HT1080 (cell line): ENCODE data around the gene TXLNB. TPM values are rescaled to one million over a fixed set of nuclear protein-coding genes. Genes with fewer than 3 reads are reported as not detected.

Source experiments
- DNase-seq: peaks from one replicate; pipeline ENCODE4 v3.0.0-alpha.2; 2015; ENCODE audit warnings: low read depth
- polyA plus RNA-seq, 2 experiments: library from polyadenylated mRNA; depleted of rRNA; stranded (reverse); fragments of >200 nt; gene quantifications; 2 replicates each; pipeline ENCODE4 v1.2.3, GENCODE V29; 2015
- total RNA-seq: library from RNA; depleted of rRNA; stranded (reverse); fragments of >200 nt; shearing (Covaris generic); gene quantifications from 2 replicates; pipeline ENCODE4 v1.2.3, GENCODE V29; 2014; rRNA removed

The TXLNB gene
- total RNA-seq = 0.07 and 0.40 TPM in 2 replicates
- polyA plus RNA-seq (2015; cell fraction: cytosol; rRNA removed) = 0.05 and 0.06 TPM in 2 replicates
- 0.24 and 0.29 TPM in 2 replicates for polyA plus RNA-seq (2015; cell fraction: nucleus; rRNA removed)

GRCh38 chr6:139291813-139292619 is at the start of gene TXLNB:
Gene TXLNB, minus strand, starts transcription at chr6:139291998. Its CDS starts 3,099 bp downstream, at chr6:139288899.
- DNase-seq = peak; percentile 81

- DNase-seq = no peak
These were observed 49.3 kb upstream of the TXLNB start for GRCh38 chr6:139341060-139341459.

- DNase-seq = no peak
These were observed 47.0 kb upstream of the TXLNB start for GRCh38 chr6:139338795-139339194.

GRCh38 chr6:139337830-139338229 is 46.0 kb upstream of the TXLNB start:
- no peak for DNase-seq

- DNase-seq = no peak
These were observed 45.2 kb upstream of the TXLNB start for GRCh38 chr6:139337001-139337400.

- no peak for DNase-seq
These were observed 44.7 kb upstream of the TXLNB start for GRCh38 chr6:139336488-139336887.

- no peak for DNase-seq
These were observed 43.8 kb upstream of the TXLNB start for GRCh38 chr6:139335447-139336210.

GRCh38 chr6:139334806-139335446 is 43.1 kb upstream of the TXLNB start:
- peak; percentile 73 for DNase-seq

- no peak for DNase-seq
These were observed 39.2 kb upstream of the TXLNB start for GRCh38 chr6:139330826-139331500.

- DNase-seq = no peak
These were observed 38.5 kb upstream of the TXLNB start for GRCh38 chr6:139330306-139330705.

- DNase-seq = no peak
These were observed 37.4 kb upstream of the TXLNB start for GRCh38 chr6:139329224-139329623.

- DNase-seq = no peak
These were observed 35.2 kb upstream of the TXLNB start for GRCh38 chr6:139327038-139327437.

- DNase-seq = no peak
These were observed 33.9 kb upstream of the TXLNB start for GRCh38 chr6:139325686-139326085.

- no peak for DNase-seq
These were observed 33.3 kb upstream of the TXLNB start for GRCh38 chr6:139325125-139325524.

- no peak for DNase-seq
These were observed 32.4 kb upstream of the TXLNB start for GRCh38 chr6:139324301-139324555.

- DNase-seq = peak; percentile 73
These were observed 31.9 kb upstream of the TXLNB start for GRCh38 chr6:139323511-139324300.

GRCh38 chr6:139320081-139320480 is 28.3 kb upstream of the TXLNB start:
- no peak for DNase-seq

- no peak for DNase-seq
These were observed 25.0 kb upstream of the TXLNB start for GRCh38 chr6:139316622-139317317.

- DNase-seq = no peak
These were observed 22.2 kb upstream of the TXLNB start for GRCh38 chr6:139313784-139314545.
